DND-41 (cell line): ENCODE data around the gene GRIP2.

Experiments used
- ATAC-seq: fragments of 200-7000 bp; cut with Tn5 transposase; 3 replicates; pipeline ENCODE4 v1.9.1; 2021; ENCODE audit warnings: low read depth; ENCODE audit not compliant: insufficient read depth
- DNase-seq: peaks from one replicate; pipeline ENCODE4 v3.0.0-alpha.2; 2020
- H2AFZ ChIP-seq: 2 replicates; pipeline ENCODE4 v1.6.0; 2012; ENCODE audit warnings: low read depth, low read length
- H3K27ac ChIP-seq: 2 replicates; pipeline ENCODE4 v1.5.1; 2012; ENCODE audit warnings: low read length, inconsistent platforms
- H3K27me3 ChIP-seq: fragments of 200-600 bp; sonication (generic); 2 replicates; pipeline ENCODE4 v1.6.0; 2012; ENCODE audit warnings: low read length, mild to moderate bottlenecking, inconsistent platforms; ENCODE audit not compliant: insufficient read depth, poor library complexity
- H3K36me3 ChIP-seq: 2 replicates; pipeline ENCODE4 v1.5.1; 2012; ENCODE audit warnings: low read length, inconsistent platforms; ENCODE audit not compliant: insufficient read depth
- H3K4me1 ChIP-seq: 2 replicates; pipeline ENCODE4 v1.5.1; 2012; ENCODE audit warnings: mild to moderate bottlenecking, low read length; ENCODE audit not compliant: insufficient read depth
- H3K4me2 ChIP-seq: 2 replicates; pipeline ENCODE4 v1.6.0; 2012; ENCODE audit warnings: mild to moderate bottlenecking, moderate library complexity, low read length, inconsistent platforms; ENCODE audit not compliant: insufficient read depth
- H3K4me3 ChIP-seq, 2 experiments: fragments of 200-600 bp in 1 of 2; shearing (Covaris generic) in 1 of 2; 2 replicates each; pipeline ENCODE4 v1.5.1; 2012 to 2016; ENCODE audit warnings: inconsistent platforms in 2 of 2, low read length in 2 of 2, mild to moderate bottlenecking in 2 of 2, low read depth in 1 of 2, moderate library complexity in 1 of 2
- H3K79me2 ChIP-seq: 2 replicates; pipeline ENCODE4 v1.6.0; 2012; ENCODE audit warnings: low read length, inconsistent platforms; ENCODE audit not compliant: insufficient read depth
- H3K9ac ChIP-seq: 2 replicates; pipeline ENCODE4 v1.6.0; 2012; ENCODE audit warnings: low read depth, mild to moderate bottlenecking, inconsistent platforms, low read length, moderate library complexity
- H3K9me3 ChIP-seq: 2 replicates; pipeline ENCODE4 v1.5.1; 2012; ENCODE audit warnings: low read length, moderate library complexity, mild to moderate bottlenecking, inconsistent platforms; ENCODE audit not compliant: insufficient read depth, severe bottlenecking
- H4K20me1 ChIP-seq: 2 replicates; pipeline ENCODE4 v1.6.0; 2012; ENCODE audit warnings: low read length; ENCODE audit not compliant: insufficient read depth
- CTCF ChIP-seq: IDR thresholded peaks from 2 replicates; pipeline ENCODE4 v1.5.1; 2012; ENCODE audit warnings: borderline replicate concordance, low read length, moderate library complexity, mild to moderate bottlenecking; ENCODE audit not compliant: poor library complexity, severe bottlenecking; ENCODE audit errors: extremely low read depth
- EZH2 ChIP-seq: IDR thresholded peaks from 3 replicates; pipeline ENCODE4 v1.6.1; 2012; ENCODE audit warnings: borderline replicate concordance, low read depth, mild to moderate bottlenecking, moderate library complexity, low read length, inconsistent platforms; ENCODE audit not compliant: severe bottlenecking

GRIP2 gene

GRCh38 chr3:14492948-14493881 is 46.9 kb downstream of the GRIP2 start:
- TF ChIP-seq CTCF (no peak), EZH2 (no peak)
- no peaks in the 10 kb centered on the region for H3K79me2 ChIP-seq
- no peak overlapping the region for H3K9ac ChIP-seq
- H3K4me2 ChIP-seq: no peak overlapping the region
- no peaks in the 10 kb centered on the region for H3K4me1 ChIP-seq
- no peak overlapping the region for H3K4me3 ChIP-seq
- H4K20me1 ChIP-seq: no peaks in the 10 kb centered on the region
- H2AFZ ChIP-seq: no peak overlapping the region
- H3K9me3 ChIP-seq: no peaks in the 10 kb centered on the region
- no peaks in the 10 kb centered on the region for H3K27me3 ChIP-seq
- DNase-seq (no peak), ATAC-seq (no peak)
- no peaks in the 10 kb centered on the region for H3K36me3 ChIP-seq
- H3K27ac ChIP-seq: no peak overlapping the region

- Histone ChIP-seq H3K27ac (no peak overlapping the region), H3K79me2 (no peaks in the 10 kb centered on the region), H2AFZ (no peak overlapping the region), H3K27me3 (no peaks in the 10 kb centered on the region), H3K9me3 (no peaks in the 10 kb centered on the region), H3K4me1 (no peaks in the 10 kb centered on the region), H4K20me1 (no peaks in the 10 kb centered on the region), H3K36me3 (peaks cover 6% of the 10 kb centered on the region; the same call in 1 of the 2 replicates), H3K4me3 (no peak overlapping the region), H3K4me2 (no peak overlapping the region), H3K9ac (no peak overlapping the region)
- ATAC-seq (peak; percentile 19; the same call in 1 of the 3 replicates), DNase-seq (no peak)
- TF ChIP-seq CTCF: no peak
- TF ChIP-seq EZH2: no peak
These were observed 48.5 kb downstream of the GRIP2 start for GRCh38 chr3:14491396-14492190.

GRCh38 chr3:14490831-14491230 is 49.3 kb downstream of the GRIP2 start:
- no peak overlapping the region for H2AFZ ChIP-seq

More at GRCh38 chr3:14490831-14491230, 49.3 kb downstream of the GRIP2 start:
- TF ChIP-seq EZH2 (no peak), CTCF (no peak)
- no peak for ATAC-seq
- H4K20me1 ChIP-seq: no peaks in the 10 kb centered on the region
- no peak overlapping the region for H3K27ac ChIP-seq
- H3K4me2 ChIP-seq: no peak overlapping the region
- H3K27me3 ChIP-seq: no peaks in the 10 kb centered on the region
- H3K9ac ChIP-seq: no peak overlapping the region
- H3K9me3 ChIP-seq: no peaks in the 10 kb centered on the region
- no peak for DNase-seq
- no peaks in the 10 kb centered on the region for H3K4me1 ChIP-seq
- no peak overlapping the region for H3K4me3 ChIP-seq
- H3K36me3 ChIP-seq: peaks cover 6% of the 10 kb centered on the region; the same call in 1 of the 2 replicates
- no peaks in the 10 kb centered on the region for H3K79me2 ChIP-seq
